Measurements from ENCODE around the gene ADGRF1.

GRCh38 chr6:47009583-47009982, 32.5 kb downstream of the ADGRF1 start:
- TF ChIP-seq CTCF (conservative IDR thresholded peaks at IDR 0.05 in 1 of 2, IDR thresholded peaks at IDR 0.05 in 1 of 2; ENCODE audit: low read depth in 1 of 2, low read length in 2 of 2) = no peak
- TF ChIP-seq EZH2 (IDR thresholded peaks at IDR 0.05; ENCODE audit: low read length, missing control alignments) = no peak
